ENCODE data around the gene SLC7A1.
A peak's percentile ranks its signal among the peaks of the same experiment; 100 is the strongest.

SLC7A1 gene

DNA sequence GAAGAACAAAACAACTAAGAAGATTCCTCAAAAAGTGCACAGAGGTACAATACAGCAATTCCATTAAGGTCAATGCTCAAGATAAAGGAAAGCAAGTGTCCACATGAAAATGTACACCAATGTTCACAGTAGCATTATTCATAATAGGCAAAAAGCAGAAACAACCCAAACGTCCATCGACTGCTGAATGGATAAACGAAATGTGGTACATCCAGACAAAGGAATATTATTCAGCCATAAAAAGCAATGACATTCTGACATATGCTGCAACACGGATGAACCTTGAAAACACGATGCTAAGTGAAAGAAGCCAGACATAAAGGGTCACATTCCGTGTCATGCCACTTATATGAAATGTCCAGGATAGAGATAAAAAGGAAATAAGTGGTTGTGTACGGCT, 29.3 kb downstream of the SLC7A1 start:
- TF ChIP-seq, protein P1, sequence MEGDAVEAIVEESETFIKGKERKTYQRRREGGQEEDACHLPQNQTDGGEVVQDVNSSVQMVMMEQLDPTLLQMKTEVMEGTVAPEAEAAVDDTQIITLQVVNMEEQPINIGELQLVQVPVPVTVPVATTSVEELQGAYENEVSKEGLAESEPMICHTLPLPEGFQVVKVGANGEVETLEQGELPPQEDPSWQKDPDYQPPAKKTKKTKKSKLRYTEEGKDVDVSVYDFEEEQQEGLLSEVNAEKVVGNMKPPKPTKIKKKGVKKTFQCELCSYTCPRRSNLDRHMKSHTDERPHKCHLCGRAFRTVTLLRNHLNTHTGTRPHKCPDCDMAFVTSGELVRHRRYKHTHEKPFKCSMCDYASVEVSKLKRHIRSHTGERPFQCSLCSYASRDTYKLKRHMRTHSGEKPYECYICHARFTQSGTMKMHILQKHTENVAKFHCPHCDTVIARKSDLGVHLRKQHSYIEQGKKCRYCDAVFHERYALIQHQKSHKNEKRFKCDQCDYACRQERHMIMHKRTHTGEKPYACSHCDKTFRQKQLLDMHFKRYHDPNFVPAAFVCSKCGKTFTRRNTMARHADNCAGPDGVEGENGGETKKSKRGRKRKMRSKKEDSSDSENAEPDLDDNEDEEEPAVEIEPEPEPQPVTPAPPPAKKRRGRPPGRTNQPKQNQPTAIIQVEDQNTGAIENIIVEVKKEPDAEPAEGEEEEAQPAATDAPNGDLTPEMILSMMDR (conservative IDR thresholded peaks at IDR 0.05): no peak
- H3K27ac ChIP-seq: no peak overlapping the region

DNA sequence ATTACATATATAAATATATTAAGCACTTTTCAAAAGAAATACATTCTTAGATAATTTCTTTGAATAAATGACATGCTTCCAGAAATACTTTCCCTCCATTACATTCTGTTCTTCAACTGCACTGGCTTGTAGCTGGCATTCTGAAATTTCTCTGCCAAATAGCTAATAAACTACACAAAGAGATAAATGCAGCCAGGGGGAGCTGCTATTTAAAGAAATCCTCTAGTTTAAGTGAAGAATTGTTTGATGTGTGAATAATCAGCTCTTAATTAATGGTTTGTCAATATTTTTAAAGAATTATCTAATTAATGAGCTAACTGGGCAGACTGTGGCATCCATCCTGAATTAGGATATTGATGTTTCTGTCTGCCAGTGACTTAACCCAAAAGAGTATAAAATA, 30.7 kb downstream of the SLC7A1 start:
- TF ChIP-seq, protein P1 (conservative IDR thresholded peaks at IDR 0.05): 0 out of 2 replicates have a peak, but pooled peaks have one; percentile 11
- no peak overlapping the region; the same call in 1 of the 2 replicates for H3K27ac ChIP-seq

DNA sequence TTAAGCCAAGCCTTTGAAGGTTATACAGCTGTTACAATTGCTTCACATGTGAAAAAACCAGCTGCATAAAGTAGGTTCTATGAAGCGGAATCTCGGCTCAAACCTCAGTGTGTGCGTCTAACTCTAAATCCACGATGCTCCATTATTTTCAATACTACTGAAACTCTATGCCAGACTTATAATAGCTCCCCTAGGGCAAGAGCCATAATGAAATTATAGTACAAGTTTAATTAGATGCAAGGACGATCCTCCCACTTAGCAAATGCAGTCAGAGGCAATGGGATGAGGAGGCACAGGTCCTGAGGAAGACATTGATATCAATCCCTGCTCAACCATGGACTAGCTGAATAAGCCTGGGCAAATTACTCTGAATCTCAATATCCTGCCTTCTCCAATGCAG, 31.1 kb downstream of the SLC7A1 start:
- H3K27ac ChIP-seq: no peak overlapping the region
- TF ChIP-seq, protein P1 (conservative IDR thresholded peaks at IDR 0.05): no peak

DNA sequence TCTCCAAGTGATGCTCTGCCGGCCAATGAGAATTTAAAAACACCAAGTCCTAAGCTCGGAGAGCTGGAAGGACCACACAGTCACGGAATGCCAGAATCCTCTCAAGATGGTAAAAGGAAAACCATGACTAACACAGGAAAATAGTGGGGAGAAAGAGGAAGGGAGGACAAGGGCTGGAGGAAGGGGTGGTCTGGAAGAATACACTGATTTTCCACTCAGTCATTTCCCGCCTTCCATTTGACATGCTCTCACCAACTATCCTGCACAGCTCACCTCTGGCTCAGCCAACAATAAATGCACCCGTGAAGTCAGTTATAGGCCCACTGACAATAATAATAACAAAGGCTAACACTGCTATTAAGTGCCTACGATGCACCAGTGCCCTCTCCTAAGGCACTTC, 31.5 kb downstream of the SLC7A1 start:
- H3K27ac ChIP-seq: no peak overlapping the region
- TF ChIP-seq, protein P1 (conservative IDR thresholded peaks at IDR 0.05): no peak

DNA sequence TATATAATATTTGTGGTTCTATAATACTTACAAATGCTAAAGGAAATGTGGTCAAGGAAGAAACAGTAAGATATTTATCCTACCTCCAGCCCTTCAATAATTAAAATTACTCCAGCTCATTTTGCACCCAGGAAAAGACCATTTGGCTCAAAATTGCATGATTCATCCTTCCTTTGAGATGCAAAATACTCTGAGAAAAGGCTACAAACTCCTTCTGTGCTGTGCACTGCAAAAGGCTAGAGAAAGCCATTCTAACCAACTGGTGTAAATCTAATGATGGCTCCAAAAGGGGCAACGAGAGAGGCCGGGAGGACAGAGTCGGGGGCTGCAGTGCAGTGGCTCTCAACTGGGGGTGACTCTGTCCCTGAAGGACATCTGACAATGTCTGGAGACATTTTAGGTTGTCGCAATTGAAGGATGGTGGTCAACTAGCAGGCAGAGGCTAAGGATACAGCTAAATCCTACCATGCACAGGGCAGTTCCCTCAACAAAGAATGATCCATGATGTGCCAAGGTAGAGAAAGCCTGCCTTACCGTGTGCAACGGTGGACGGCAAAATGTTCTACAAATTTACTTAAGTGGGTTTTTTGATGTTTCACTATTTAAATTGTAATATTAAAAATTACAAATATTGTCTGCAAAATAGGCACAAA, 32.6 kb downstream of the SLC7A1 start:
- TF ChIP-seq, protein P1 (conservative IDR thresholded peaks at IDR 0.05): no peak
- H3K27ac ChIP-seq: no peak overlapping the region

DNA sequence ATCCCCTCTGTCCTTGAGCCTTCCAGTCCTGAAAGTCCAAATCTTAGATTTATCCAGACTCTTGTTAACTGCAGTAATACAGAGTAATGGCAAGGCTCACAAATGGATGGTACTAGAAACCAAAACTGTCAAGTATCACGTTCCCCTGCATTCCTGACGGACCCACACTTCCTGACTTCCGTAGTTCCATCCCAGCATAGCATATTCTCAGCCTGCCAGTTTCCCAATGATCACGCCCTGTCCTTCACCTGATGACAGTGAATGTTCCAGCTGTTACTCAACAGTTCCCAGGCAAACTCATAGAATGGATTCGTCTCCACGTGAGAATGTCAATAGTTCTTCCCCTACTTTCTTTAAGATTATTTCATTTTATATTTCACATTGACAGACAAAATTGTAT, 33.6 kb downstream of the SLC7A1 start:
- H3K27ac ChIP-seq: no peak overlapping the region
- TF ChIP-seq, protein P1 (conservative IDR thresholded peaks at IDR 0.05): no peak

DNA sequence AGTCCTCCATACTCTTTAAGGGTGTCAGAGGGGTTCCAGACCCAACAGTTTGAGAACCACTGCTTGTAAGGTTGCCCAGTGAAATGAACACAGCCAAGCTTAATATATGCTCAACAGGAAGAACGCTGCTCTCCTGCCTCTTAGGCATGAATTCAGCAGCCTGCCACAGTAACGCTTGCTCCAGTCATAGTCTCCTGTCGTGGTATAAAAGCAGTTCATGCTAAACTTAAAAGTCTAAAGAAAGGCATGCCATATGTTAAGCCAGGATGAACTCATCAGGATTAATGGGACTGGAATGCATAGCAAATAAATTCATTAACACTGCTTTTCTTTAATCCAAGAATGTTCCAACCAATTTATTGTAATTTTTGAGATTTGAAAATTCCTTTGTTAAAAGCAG, 38.7 kb downstream of the SLC7A1 start:
- TF ChIP-seq, protein P1 (conservative IDR thresholded peaks at IDR 0.05): no peak
- no peak overlapping the region for H3K27ac ChIP-seq
